Liver (tissue), 3 donors: ENCODE data around the gene CUX1.

Source experiments
- RAD21 ChIP-seq, 2 donors: IDR thresholded peaks; 2 replicates each; pipeline ENCODE4 v1.6.1; 2016; ENCODE audit warnings: antibody characterized with exemption in 2 of 2, mild to moderate bottlenecking in 2 of 2
- TF ChIP-seq, protein P1 (sequence below): fragments of 150-350 bp; IDR thresholded peaks from 2 replicates; pipeline ENCODE4 v1.5.1; 2017; ENCODE audit warnings: improper control_type of control experiment, low read depth, low read length; ENCODE audit not compliant: missing input control
- TF ChIP-seq, protein P2 (sequence below): IDR thresholded peaks from 2 replicates; pipeline ENCODE4 v1.6.1; 2016; ENCODE audit warnings: antibody characterized with exemption
- donor health status: healthy.
- donor health status: healthy.

DNA sequence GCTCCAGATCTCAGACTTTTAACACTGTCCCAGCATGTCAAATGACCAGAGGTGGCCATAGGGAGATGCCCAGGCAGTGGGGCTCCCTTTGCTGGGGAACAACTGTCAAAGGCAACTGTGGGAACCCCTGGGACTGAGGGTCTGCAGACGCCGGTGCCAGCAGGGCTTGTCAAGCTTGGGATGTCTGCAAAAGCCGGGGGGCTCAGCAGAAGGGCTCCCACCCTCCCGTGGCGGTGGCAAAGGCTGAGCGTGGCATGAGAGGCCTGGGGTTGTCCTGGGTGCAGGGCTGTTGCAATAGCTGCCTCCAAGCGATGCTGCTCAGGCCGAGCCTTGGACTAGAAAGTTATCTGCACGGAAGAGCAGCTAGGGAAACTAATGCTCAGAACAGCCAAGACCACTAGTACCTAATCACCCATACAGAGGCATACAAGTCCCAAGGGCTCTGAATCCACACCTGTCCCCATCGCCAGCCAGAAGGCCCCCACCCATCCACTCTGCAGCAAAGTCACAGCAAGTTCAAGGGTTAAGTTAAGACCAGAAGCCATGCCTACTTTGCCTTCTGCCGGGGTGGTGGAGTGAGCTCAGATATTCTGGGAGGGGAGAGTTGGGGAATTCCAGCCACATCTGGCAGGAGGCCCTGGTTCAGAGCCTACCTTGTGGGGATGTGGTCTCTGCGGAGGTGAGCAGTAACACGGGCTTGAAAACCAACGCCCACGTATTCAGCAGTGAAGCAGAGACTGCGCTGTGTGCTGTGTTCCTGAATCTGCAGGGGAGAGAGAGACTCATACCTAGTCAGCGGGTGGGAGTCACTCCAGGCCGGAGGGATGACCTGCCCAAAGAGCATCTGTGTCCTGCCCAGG lies 473.9 kb downstream of the CUX1 start:
- TF ChIP-seq, protein P1, sequence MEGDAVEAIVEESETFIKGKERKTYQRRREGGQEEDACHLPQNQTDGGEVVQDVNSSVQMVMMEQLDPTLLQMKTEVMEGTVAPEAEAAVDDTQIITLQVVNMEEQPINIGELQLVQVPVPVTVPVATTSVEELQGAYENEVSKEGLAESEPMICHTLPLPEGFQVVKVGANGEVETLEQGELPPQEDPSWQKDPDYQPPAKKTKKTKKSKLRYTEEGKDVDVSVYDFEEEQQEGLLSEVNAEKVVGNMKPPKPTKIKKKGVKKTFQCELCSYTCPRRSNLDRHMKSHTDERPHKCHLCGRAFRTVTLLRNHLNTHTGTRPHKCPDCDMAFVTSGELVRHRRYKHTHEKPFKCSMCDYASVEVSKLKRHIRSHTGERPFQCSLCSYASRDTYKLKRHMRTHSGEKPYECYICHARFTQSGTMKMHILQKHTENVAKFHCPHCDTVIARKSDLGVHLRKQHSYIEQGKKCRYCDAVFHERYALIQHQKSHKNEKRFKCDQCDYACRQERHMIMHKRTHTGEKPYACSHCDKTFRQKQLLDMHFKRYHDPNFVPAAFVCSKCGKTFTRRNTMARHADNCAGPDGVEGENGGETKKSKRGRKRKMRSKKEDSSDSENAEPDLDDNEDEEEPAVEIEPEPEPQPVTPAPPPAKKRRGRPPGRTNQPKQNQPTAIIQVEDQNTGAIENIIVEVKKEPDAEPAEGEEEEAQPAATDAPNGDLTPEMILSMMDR: no peak
- TF ChIP-seq RAD21 (IDR thresholded peaks at IDR 0.05): no peak
- TF ChIP-seq, protein P2, sequence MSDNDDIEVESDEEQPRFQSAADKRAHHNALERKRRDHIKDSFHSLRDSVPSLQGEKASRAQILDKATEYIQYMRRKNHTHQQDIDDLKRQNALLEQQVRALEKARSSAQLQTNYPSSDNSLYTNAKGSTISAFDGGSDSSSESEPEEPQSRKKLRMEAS: no peak
